C4-2B (cell line): ENCODE measurements around the gene ITGAE.

Experiments used
- ZFX ChIP-seq: fragments of 450-650 bp; IDR thresholded peaks from 2 replicates; pipeline ENCODE4 v1.6.1; 2017
- TF ChIP-seq, protein P1 (sequence below): fragments of 450-650 bp; conservative IDR thresholded peaks from 2 replicates; pipeline ENCODE4 v1.5.1; 2017; ENCODE audit warnings: mild to moderate bottlenecking

DNA sequence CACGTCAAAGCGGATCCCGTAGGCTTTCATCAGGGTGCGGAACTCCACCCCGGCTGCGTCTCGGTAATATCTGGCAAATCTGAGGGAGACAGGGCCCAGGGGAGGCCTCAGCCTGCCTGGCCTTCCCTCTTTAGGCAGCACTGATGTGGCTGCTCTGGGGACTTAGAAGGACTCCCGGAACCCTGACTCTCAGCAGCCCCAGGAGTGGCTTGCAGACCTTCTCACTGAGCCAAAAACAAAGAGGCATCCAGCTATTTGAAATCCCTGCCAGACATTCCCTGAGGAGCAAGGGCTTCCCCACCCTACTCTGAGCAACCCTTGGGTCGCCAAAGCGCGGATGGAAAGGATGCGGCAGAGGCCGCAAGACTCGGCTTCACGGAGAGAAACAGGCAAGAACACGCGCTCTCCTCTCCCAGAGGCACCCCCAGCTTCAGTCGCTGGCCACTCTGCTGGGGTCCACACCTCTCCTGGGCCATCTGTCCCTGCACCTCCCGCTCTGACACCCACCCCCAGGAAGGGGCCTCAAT, 112.9 kb downstream of the ITGAE start:
- TF ChIP-seq, protein P1, sequence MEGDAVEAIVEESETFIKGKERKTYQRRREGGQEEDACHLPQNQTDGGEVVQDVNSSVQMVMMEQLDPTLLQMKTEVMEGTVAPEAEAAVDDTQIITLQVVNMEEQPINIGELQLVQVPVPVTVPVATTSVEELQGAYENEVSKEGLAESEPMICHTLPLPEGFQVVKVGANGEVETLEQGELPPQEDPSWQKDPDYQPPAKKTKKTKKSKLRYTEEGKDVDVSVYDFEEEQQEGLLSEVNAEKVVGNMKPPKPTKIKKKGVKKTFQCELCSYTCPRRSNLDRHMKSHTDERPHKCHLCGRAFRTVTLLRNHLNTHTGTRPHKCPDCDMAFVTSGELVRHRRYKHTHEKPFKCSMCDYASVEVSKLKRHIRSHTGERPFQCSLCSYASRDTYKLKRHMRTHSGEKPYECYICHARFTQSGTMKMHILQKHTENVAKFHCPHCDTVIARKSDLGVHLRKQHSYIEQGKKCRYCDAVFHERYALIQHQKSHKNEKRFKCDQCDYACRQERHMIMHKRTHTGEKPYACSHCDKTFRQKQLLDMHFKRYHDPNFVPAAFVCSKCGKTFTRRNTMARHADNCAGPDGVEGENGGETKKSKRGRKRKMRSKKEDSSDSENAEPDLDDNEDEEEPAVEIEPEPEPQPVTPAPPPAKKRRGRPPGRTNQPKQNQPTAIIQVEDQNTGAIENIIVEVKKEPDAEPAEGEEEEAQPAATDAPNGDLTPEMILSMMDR = no peak
- no peak for TF ChIP-seq ZFX
